ENCODE measurements around the gene KLHL1. TPM values are rescaled to one million over a fixed set of nuclear protein-coding genes. Genes with fewer than 3 reads are reported as not detected.

KLHL1 gene
- total RNA-seq, 1 donor from 2014 or later = not detected

DNA sequence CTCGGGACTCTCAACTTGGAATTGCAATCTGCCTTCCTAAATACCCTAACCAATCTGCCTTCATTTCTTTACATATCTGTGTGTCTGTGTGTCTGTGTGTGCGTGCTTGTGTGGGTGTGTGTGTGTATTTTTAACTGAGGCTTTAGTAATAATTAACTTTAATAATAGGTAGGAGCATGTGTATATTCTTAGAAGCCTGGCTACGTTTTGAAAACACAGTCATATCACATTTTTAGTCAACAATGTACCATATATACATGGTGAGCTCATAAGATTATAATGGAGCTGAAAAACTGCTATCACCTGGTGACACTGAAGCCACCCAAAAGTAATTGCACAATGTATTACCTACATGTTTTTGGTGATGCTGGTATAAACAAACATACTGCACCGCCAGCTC, 66.1 kb downstream of the KLHL1 start:
- Histone ChIP-seq H3K4me1 (no peaks in the 10 kb centered on the region), H3K9me3 (replicated peaks) (no peaks in the 10 kb centered on the region), H3K4me3 (no peak overlapping the region), H3K27me3 (ENCODE audit: low read depth) (no peaks in the 10 kb centered on the region), H3K36me3 (no peaks in the 10 kb centered on the region), H3K27ac (replicated peaks) (no peak overlapping the region)
- intact Hi-C loops (cut with micrococcal nuclease) = no loop called here
- TF ChIP-seq, protein P1, sequence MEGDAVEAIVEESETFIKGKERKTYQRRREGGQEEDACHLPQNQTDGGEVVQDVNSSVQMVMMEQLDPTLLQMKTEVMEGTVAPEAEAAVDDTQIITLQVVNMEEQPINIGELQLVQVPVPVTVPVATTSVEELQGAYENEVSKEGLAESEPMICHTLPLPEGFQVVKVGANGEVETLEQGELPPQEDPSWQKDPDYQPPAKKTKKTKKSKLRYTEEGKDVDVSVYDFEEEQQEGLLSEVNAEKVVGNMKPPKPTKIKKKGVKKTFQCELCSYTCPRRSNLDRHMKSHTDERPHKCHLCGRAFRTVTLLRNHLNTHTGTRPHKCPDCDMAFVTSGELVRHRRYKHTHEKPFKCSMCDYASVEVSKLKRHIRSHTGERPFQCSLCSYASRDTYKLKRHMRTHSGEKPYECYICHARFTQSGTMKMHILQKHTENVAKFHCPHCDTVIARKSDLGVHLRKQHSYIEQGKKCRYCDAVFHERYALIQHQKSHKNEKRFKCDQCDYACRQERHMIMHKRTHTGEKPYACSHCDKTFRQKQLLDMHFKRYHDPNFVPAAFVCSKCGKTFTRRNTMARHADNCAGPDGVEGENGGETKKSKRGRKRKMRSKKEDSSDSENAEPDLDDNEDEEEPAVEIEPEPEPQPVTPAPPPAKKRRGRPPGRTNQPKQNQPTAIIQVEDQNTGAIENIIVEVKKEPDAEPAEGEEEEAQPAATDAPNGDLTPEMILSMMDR (IDR thresholded peaks at IDR 0.05; ENCODE audit: borderline replicate concordance) = no peak
- no peak for DNase-seq

DNA sequence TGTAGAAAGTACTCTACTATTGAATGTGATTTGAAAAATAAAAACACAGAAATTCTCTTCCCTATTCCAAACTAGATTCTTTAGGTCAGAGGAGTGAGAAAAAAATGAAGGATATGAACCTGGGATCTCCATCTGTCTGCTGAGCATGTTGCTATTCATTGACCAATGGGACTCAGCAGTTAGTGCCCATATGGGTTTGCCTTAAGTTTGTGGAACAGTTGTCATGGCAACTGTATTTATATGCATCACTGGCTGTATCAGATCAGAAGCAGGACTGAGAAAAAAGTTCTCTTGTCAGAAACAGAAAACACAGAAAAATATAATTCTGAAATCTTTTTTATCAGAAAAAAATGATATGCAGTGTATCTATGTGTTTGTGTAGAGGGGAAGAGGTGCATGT, 74.0 kb downstream of the KLHL1 start:
- TF ChIP-seq, protein P1 (IDR thresholded peaks at IDR 0.05; ENCODE audit: borderline replicate concordance) = no peak
- DNase-seq = no peak
- Histone ChIP-seq H3K36me3 (no peaks in the 10 kb centered on the region), H3K27ac (replicated peaks) (no peak overlapping the region), H3K27me3 (ENCODE audit: low read depth) (no peaks in the 10 kb centered on the region), H3K4me1 (no peaks in the 10 kb centered on the region), H3K4me3 (no peak overlapping the region), H3K9me3 (replicated peaks) (peaks cover 9% of the 10 kb centered on the region)
- intact Hi-C loops (cut with micrococcal nuclease) = no loop called here

DNA sequence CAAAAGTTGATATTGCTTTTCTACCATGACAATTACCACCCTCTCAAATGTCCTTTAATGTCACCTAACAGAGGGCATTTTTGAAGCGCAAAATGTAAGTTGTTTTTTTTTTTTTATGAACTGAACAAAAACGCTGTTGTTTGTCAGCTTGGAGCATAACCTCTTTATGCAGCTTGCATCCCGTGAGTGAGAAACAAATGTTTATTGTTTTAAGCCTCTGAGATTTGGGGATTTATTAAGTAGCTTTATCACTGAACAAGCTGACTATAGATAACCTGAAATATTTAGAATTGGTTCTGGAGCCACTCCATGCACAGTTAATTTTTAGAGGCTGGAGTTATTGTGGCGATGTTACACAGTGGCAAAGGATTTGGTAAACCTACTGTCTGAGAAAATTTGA, 80.7 kb downstream of the KLHL1 start:
- TF ChIP-seq, protein P1 (IDR thresholded peaks at IDR 0.05; ENCODE audit: borderline replicate concordance) = no peak
- Histone ChIP-seq H3K27ac (replicated peaks) (no peak overlapping the region), H3K27me3 (ENCODE audit: low read depth) (no peaks in the 10 kb centered on the region), H3K9me3 (replicated peaks) (peaks cover 4% of the 10 kb centered on the region), H3K4me1 (no peaks in the 10 kb centered on the region), H3K4me3 (no peak overlapping the region), H3K36me3 (no peaks in the 10 kb centered on the region)
- intact Hi-C loops (cut with micrococcal nuclease) = no loop called here
- DNase-seq = no peak

DNA sequence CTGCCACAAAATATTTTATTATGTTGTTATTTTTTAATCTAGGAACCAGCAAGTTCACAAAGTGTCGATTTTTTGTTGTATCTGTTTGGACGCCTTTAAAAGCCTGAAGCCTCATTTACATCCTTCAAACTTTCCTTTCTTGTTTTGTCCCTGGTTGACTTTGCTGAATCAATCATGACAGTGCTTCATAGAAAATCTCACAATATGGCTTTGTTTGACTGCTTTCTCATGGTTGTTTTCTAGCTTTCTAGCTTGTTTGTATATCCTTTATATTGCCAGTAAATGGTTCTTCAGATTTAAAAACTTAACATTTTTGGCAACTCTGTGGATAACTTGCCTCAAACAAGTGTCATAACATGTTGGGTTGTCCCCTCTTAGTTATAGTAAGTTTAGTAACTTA, 84.7 kb downstream of the KLHL1 start:
- H3K9me3 ChIP-seq (replicated peaks) = no peaks in the 10 kb centered on the region
- TF ChIP-seq, protein P1 (IDR thresholded peaks at IDR 0.05; ENCODE audit: borderline replicate concordance) = no peak
- H3K27ac ChIP-seq (replicated peaks) = no peak overlapping the region
- H3K4me3 ChIP-seq = no peak overlapping the region
- intact Hi-C loops (cut with micrococcal nuclease) = no loop called here
- no peak for DNase-seq
- no peaks in the 10 kb centered on the region for H3K27me3 ChIP-seq (ENCODE audit: low read depth)
- no peaks in the 10 kb centered on the region for H3K36me3 ChIP-seq
- H3K4me1 ChIP-seq = no peaks in the 10 kb centered on the region

DNA sequence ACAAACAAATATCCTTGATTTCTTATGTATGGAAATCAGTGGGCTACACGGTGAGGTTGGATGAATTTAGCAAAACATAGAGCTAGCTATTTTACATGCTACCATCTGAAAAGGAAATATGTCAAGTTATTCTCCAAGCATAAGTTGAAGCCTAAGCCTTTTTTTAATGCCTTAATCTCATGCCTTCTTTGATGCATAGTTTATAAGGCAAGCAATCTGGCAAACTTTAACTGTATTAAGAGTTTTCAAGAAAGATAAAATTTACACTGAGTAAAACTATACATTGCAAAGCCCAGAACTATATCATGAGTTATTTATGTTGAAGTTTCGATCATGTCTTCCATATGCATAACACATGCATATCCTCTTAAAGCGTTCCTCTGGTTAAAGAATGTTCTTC, 85.6 kb downstream of the KLHL1 start:
- TF ChIP-seq, protein P1 (IDR thresholded peaks at IDR 0.05; ENCODE audit: borderline replicate concordance) = no peak
- Histone ChIP-seq H3K4me1 (no peaks in the 10 kb centered on the region), H3K4me3 (no peak overlapping the region), H3K27me3 (ENCODE audit: low read depth) (no peaks in the 10 kb centered on the region), H3K36me3 (no peaks in the 10 kb centered on the region), H3K27ac (replicated peaks) (no peak overlapping the region), H3K9me3 (replicated peaks) (no peaks in the 10 kb centered on the region)
- no peak for DNase-seq
- intact Hi-C loops (cut with micrococcal nuclease) = no loop called here

DNA sequence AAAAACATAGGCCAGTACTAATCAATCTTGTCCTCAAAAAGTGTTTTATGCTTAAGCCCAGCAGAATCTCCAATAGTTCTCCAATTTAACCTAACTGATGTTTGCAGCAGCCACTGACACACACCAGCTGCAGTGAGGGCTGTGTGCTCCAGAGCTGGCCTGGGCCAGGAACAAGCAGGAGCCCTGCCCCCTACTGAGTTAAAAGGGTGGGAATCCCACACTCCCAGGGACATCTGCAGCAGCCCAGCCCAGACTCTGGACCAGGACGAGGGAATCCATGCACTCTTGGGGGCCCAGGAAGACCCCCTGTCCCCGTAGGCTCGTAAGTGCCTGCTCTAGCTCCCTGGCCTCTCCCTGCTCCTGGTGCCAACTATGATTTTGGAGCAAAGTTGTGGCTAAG, 92.1 kb downstream of the KLHL1 start:
- TF ChIP-seq, protein P1 (IDR thresholded peaks at IDR 0.05; ENCODE audit: borderline replicate concordance) = no peak
- Histone ChIP-seq H3K27ac (replicated peaks) (no peak overlapping the region), H3K4me1 (no peaks in the 10 kb centered on the region), H3K4me3 (no peak overlapping the region), H3K9me3 (replicated peaks) (peaks cover 13% of the 10 kb centered on the region), H3K36me3 (no peaks in the 10 kb centered on the region), H3K27me3 (ENCODE audit: low read depth) (no peaks in the 10 kb centered on the region)
- DNase-seq = no peak
- intact Hi-C loops (cut with micrococcal nuclease) = no loop called here
